Stimulated activated CD8-positive, alpha-beta memory T cell treated with anti-CD3 and anti-CD28 coated beads, Interleukin-12 subunit alpha, Interleukin-12 subunit beta, amount 100 ng/mL, for 24 hours (primary cell): ENCODE measurements around the gene PCDHGA8.
"Not testable (repeated sequence)": the region's sequence is repeated elsewhere in the genome, so short reads cannot be mapped to it uniquely, and the experiment has no call there.

Experiments
- DNase-seq: peaks from one replicate; pipeline ENCODE4 v3.0.0-alpha.2; 2020; ENCODE audit errors: extremely low read depth

PCDHGA8 gene

DNA sequence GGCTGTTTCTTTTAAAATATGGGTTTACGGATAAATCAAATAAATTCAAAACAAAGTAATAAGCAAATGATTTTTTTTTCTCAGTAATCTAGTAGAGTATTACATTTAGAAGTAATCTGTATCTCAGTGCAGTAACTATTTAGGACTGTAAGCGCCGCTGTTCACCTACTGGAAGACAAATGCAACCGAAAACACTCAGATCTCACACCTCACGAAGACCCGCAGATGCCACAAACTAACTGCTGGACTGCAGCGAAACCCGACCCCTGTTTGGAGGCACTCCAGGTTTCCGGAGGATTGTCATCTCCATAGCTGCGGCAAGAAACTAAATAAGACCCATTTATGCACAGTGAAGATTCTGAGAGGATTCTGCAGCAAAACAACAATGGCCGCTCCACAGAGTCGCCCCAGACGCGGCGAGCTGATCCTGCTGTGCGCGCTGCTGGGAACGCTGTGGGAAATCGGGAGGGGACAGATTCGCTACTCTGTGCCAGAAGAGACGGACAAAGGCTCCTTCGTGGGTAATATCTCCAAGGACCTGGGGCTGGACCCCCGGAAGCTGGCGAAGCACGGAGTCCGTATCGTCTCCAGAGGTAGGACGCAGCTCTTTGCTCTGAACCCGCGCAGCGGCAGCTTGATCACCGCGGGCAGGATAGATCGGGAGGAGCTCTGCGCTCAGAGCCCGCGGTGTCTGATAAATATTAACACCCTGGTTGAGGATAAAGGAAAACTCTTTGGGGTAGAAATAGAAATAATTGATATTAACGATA is at the start of gene PCDHGA8:
TSS of gene PCDHGA8 (plus strand) at position 205 of the 770 bp plus-strand sequence. CDS start at position 386, 181 bp downstream.
- no peak for DNase-seq

DNA sequence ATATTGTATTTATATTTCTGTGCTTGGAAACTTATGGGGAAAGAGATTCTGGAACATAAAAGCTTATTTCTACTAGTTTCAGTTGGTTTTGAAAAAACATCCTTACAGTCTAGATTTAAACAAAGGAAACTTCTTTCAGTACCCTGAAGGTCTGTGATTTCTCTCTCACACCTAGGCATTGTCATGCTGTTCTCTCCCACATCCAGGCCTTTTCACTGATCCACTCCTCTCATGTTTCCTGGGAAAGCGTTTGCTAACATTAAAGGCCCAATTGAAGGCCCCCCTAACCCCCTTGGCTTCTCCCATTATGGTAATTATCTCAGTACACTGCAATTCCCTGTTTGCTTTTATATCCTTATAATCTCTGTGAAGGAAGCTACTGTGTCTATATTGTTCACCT is 49.7 kb upstream of the PCDHGA8 start:
- no peak for DNase-seq

GRCh38 chr5:141343242-141343952 is 49.0 kb upstream of the PCDHGA8 start, which contains the start of gene PCDHGA3:
Gene PCDHGA3, plus strand, starts transcription at chr5:141343829. Its CDS starts 205 bp downstream, at chr5:141344034.
- DNase-seq: no peak

GRCh38 chr5:141343953-141344463 is 48.4 kb upstream of the PCDHGA8 start:
- no peak for DNase-seq

DNA sequence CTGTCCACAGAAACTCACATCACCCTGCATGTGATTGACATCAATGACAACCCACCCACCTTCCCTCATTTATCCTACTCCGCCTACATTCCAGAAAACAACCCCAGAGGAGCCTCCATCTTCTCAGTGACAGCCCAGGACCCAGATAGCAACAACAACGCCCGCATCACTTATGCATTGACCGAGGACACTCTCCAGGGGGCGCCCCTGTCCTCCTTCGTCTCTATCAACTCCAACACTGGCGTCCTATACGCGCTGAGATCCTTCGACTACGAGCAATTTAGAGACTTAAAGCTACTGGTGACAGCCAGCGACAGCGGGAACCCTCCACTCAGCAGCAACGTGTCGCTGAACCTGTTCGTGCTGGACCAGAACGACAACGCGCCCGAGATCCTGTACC is 47.1 kb upstream of the PCDHGA8 start:
- DNase-seq: no peak

- not testable (repeated sequence) for DNase-seq
These were observed 46.4 kb upstream of the PCDHGA8 start for GRCh38 chr5:141346017-141346416.

DNA sequence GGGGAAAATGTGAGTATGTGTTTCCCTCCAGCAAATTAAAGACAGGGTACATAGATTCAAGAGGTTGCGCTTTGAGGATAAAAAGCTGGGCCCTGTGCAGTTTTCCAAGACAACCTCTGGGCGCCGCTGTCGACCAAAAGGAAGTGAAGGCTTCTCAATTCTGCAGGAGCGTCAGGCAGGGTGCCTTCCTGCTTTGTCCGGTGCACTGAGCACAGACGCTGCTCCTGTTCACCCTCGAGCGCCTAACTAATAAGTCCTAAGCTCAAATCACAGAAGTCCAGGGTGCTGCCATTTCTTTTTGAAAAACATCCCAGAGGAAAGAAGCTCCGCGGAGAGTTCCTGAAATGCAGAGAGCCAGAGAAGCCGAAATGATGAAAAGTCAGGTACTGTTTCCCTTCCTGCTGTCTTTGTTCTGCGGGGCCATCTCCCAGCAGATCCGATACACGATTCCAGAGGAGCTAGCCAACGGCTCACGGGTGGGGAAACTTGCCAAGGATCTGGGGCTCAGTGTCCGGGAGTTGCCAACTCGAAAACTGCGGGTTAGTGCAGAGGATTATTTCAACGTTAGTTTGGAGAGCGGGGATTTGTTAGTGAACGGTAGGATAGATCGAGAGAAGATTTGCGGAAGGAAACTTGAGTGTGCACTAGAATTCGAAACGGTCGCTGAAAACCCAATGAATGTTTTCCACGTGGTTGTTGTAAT is 42.4 kb upstream of the PCDHGA8 start, which contains the start of gene PCDHGB1:
TSS of gene PCDHGB1 (plus strand) at position 183 of the 703 bp plus-strand sequence. CDS start at position 345, 162 bp downstream.
- DNase-seq: no peak

DNA sequence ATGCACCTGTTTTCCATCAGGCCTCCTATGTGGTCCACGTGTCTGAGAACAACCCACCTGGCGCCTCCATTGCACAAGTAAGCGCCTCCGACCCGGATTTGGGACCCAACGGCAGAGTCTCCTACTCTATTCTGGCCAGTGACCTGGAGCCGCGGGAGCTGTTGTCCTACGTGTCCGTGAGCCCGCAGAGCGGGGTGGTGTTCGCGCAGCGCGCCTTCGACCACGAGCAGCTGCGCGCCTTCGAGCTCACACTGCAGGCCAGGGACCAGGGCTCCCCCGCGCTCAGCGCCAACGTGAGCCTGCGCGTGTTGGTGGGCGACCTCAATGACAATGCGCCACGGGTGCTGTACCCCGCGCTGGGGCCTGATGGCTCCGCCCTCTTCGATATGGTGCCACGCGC is 40.8 kb upstream of the PCDHGA8 start:
- no peak for DNase-seq

- DNase-seq: no peak
These were observed 37.4 kb upstream of the PCDHGA8 start, which contains the start of gene PCDHGA4 for GRCh38 chr5:141354900-141355469. Gene PCDHGA4, plus strand, starts transcription at chr5:141355021. Its CDS starts 87 bp downstream, at chr5:141355108.

GRCh38 chr5:141355641-141356040 is 36.8 kb upstream of the PCDHGA8 start:
- DNase-seq: no peak

DNA sequence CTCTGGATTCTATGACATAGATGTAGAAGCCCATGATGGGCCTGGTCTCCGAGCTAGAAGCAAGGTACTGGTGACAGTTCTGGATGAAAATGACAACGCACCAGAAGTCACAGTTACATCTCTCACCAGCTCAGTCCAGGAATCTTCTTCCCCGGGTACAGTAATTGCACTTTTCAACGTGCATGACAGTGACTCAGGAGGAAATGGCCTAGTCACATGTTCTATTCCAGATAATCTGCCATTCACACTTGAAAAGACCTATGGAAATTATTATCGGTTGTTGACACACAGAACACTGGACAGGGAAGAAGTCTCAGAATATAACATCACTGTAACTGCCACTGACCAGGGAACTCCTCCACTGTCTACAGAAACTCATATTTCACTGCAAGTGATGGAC is 36.3 kb upstream of the PCDHGA8 start:
- DNase-seq: no peak

DNA sequence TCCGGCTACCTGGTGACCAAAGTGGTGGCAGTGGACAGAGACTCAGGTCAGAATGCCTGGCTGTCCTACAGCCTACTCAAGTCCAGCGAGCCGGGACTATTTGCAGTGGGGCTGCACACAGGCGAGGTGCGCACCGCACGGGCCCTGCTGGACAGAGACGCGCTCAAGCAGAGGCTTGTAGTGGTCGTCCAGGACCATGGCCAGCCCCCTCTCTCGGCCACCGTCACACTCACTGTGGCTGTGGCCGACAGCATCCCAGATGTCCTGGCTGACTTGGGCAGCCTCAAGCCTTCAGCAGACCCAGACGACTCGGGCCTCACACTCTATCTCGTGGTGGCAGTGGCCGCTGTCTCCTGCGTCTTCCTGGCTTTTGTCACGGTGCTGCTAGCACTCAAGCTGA is 35.5 kb upstream of the PCDHGA8 start:
- DNase-seq: no peak

DNA sequence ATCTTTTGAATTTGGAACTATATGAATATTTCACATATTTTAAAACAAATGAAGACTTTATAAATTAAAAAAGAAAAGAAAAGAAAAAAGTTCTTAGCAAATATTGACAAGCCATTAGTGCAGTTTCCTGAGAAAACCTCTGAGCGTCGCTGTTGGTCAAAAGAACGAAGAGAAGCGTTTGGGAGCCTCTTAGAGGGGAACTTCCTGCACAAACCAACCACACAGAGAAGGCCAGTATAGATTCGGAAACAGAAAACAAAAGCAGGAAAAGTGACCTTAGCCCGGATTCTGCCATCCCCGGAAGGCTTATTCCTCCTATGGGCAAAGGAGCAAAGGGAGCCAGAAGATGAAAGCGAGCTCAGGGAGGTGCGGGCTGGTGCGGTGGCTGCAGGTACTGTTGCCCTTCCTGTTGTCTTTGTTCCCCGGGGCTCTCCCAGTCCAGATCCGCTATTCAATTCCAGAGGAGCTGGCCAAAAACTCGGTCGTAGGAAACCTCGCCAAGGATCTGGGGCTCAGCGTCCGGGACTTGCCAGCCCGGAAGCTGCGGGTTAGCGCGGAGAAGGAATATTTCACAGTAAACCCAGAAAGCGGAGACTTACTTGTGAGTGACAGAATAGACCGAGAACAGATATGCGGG is 32.5 kb upstream of the PCDHGA8 start, which contains the start of gene PCDHGB2:
TSS of gene PCDHGB2 (plus strand) at position 205 of the 637 bp plus-strand sequence. CDS start at position 347, 142 bp downstream.
- DNase-seq: no peak

DNA sequence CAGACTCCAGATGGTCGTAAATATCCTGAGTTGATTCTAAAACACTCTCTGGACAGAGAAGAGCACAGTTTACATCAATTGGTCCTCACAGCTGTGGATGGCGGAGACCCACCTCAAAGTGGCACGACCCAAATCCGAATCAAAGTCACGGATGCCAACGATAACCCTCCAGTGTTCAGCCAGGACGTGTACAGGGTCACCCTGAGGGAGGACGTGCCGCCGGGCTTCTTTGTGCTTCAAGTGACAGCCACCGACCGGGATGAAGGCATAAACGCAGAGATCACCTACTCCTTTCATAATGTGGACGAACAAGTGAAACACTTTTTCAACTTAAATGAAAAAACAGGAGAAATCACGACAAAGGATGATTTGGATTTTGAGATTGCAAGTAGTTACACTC is 31.7 kb upstream of the PCDHGA8 start:
- no peak for DNase-seq

- DNase-seq: no peak
These were observed 29.7 kb upstream of the PCDHGA8 start for GRCh38 chr5:141362719-141363118.

GRCh38 chr5:141363952-141364660 is 28.3 kb upstream of the PCDHGA8 start, which contains the start of gene PCDHGA5:
Gene PCDHGA5, plus strand, starts transcription at chr5:141364162. Its CDS starts 169 bp downstream, at chr5:141364331.
- no peak for DNase-seq

GRCh38 chr5:141366016-141366896 is 26.2 kb upstream of the PCDHGA8 start:
- no peak for DNase-seq

DNA sequence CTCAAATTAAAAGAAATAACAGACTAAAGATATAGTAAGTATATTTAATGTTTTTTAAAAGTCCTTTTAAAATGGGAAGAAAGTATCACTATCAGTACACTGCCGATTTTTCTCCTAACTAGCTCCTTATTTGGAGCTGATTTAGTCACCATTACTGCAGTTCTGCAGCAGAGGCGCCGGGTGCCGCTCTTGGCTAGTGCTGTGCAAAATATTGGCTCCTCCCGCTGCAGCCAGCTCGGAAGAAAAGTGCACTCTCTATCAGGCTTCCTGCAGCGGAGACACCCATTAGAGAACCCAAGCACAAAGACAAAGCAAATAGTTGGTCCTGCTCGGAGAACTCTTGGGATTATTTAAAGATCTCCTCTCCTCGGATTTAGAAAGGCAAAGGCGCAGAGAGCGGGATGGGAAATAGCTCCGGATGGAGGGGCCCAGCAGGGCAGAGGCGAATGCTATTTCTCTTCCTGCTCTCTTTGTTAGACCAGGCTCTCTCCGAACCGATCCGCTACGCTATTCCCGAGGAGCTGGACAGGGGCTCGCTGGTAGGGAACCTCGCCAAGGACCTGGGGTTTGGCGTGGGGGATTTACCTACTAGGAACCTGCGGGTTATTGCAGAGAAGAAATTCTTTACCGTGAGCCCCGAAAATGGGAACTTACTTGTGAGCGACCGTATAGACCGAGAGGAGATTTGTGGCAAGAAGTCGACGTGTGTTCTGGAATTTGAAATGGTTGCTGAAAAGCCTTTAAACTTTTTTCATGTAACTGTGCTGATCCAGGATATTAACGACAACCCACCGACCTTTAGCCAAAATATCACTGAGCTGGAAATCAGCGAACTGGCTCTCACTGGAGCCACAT is 22.2 kb upstream of the PCDHGA8 start, which contains the start of gene PCDHGB3:
TSS of gene PCDHGB3 (plus strand) at position 249 of the 855 bp plus-strand sequence. CDS start at position 402, 153 bp downstream.
- DNase-seq: no peak
